HG02588 (cell line): Measurements from ENCODE around the gene TNS1.
"Not testable (repeated sequence)": the region's sequence is repeated elsewhere in the genome, so short reads cannot be mapped to it uniquely, and the experiment has no call there.

Source experiments
- ATAC-seq: cut with Tn5 transposase; IDR thresholded peaks from one replicate; pipeline ENCODE4 v1.9.1; 2021; ENCODE audit warnings: mild to moderate bottlenecking, moderate library complexity; ENCODE audit not compliant: unreplicated experiment

The TNS1 gene

GRCh38 chr2:218002845-218003180 lies at the start of gene TNS1:
Gene TNS1 (minus strand): TSS chr2:218002995. CDS start chr2:218002872, 123 bp downstream.
- no peak for ATAC-seq

- no peak for ATAC-seq
Measured at GRCh38 chr2:218051903-218052302, 49.1 kb upstream of the TNS1 start.

- ATAC-seq = no peak
Measured at GRCh38 chr2:218047536-218048225, 44.9 kb upstream of the TNS1 start.

- ATAC-seq = peak; percentile 76
Measured at GRCh38 chr2:218046238-218046637, 43.4 kb upstream of the TNS1 start.

- not testable (repeated sequence) for ATAC-seq
Measured at GRCh38 chr2:218044599-218044998, 41.8 kb upstream of the TNS1 start.

- no peak for ATAC-seq
Measured at GRCh38 chr2:218043701-218044109, 40.9 kb upstream of the TNS1 start.

- no peak for ATAC-seq
Measured at GRCh38 chr2:218043100-218043499, 40.3 kb upstream of the TNS1 start.

- ATAC-seq = no peak
Measured at GRCh38 chr2:218041302-218042168, 38.7 kb upstream of the TNS1 start.

- ATAC-seq = no peak
Measured at GRCh38 chr2:218040883-218041282, 38.1 kb upstream of the TNS1 start.

GRCh38 chr2:218039171-218039570 lies 36.4 kb upstream of the TNS1 start:
- ATAC-seq = no peak

GRCh38 chr2:218036371-218036770 lies 33.6 kb upstream of the TNS1 start:
- no peak for ATAC-seq

- ATAC-seq = no peak
Measured at GRCh38 chr2:218035463-218036100, 32.8 kb upstream of the TNS1 start.

- peak; percentile 78 for ATAC-seq
Measured at GRCh38 chr2:218034497-218035213, 31.9 kb upstream of the TNS1 start.

GRCh38 chr2:218033590-218034496 lies 31.0 kb upstream of the TNS1 start:
- ATAC-seq = no peak

GRCh38 chr2:218033208-218033589 lies 30.4 kb upstream of the TNS1 start:
- no peak for ATAC-seq

- ATAC-seq = no peak
Measured at GRCh38 chr2:218032336-218033171, 29.8 kb upstream of the TNS1 start.

- no peak for ATAC-seq
Measured at GRCh38 chr2:218031771-218032257, 29.0 kb upstream of the TNS1 start.

GRCh38 chr2:218031261-218031660 lies 28.5 kb upstream of the TNS1 start:
- no peak for ATAC-seq
